GM10847 (cell line): ENCODE data around the gene TBC1D25.
A peak's percentile ranks its signal among the peaks of the same experiment; 100 is the strongest.

Experiments
- POLR2A ChIP-seq: IDR thresholded peaks from 2 replicates; pipeline ENCODE4 v1.6.1; 2011; ENCODE audit not compliant: insufficient read length; ENCODE audit errors: extremely low read depth

TBC1D25 gene

GRCh38 chrX:48539345-48540027, at the start of gene TBC1D25:
Gene TBC1D25, plus strand, starts transcription at chrX:48539714. Its CDS starts 84 bp downstream, at chrX:48539798.
- TF ChIP-seq POLR2A = peak; percentile 24

- no peak for TF ChIP-seq POLR2A
Observed at GRCh38 chrX:48489892-48490291, 49.6 kb upstream of the TBC1D25 start.

GRCh38 chrX:48490661-48491060, 48.9 kb upstream of the TBC1D25 start:
- TF ChIP-seq POLR2A = no peak

GRCh38 chrX:48491809-48492208, 47.7 kb upstream of the TBC1D25 start:
- no peak for TF ChIP-seq POLR2A

- TF ChIP-seq POLR2A = no peak
Observed at GRCh38 chrX:48492293-48492910, 47.1 kb upstream of the TBC1D25 start.

- no peak for TF ChIP-seq POLR2A
Observed at GRCh38 chrX:48493890-48494364, 45.6 kb upstream of the TBC1D25 start.

- TF ChIP-seq POLR2A = no peak
Observed at GRCh38 chrX:48496660-48497059, 42.9 kb upstream of the TBC1D25 start.

GRCh38 chrX:48497871-48498270, 41.6 kb upstream of the TBC1D25 start:
- TF ChIP-seq POLR2A = no peak

GRCh38 chrX:48498374-48498809, 41.1 kb upstream of the TBC1D25 start:
- TF ChIP-seq POLR2A = no peak

- TF ChIP-seq POLR2A = no peak
Observed at GRCh38 chrX:48504261-48504660, 35.3 kb upstream of the TBC1D25 start.

GRCh38 chrX:48505481-48505880, 34.0 kb upstream of the TBC1D25 start:
- no peak for TF ChIP-seq POLR2A

GRCh38 chrX:48507246-48507645, 32.3 kb upstream of the TBC1D25 start:
- no peak for TF ChIP-seq POLR2A

- TF ChIP-seq POLR2A = peak; percentile 44
Observed at GRCh38 chrX:48508400-48509244, 30.9 kb upstream of the TBC1D25 start, which contains the start of gene PORCN. Gene PORCN, plus strand, starts transcription at chrX:48508992. Its CDS starts 829 bp downstream, at chrX:48509821.

GRCh38 chrX:48509245-48509590, 30.3 kb upstream of the TBC1D25 start:
- no peak for TF ChIP-seq POLR2A

- no peak for TF ChIP-seq POLR2A
Observed at GRCh38 chrX:48509619-48510018, 29.9 kb upstream of the TBC1D25 start.

GRCh38 chrX:48511560-48511959, 28.0 kb upstream of the TBC1D25 start:
- no peak for TF ChIP-seq POLR2A
